Body of pancreas (tissue), 4 donors: ENCODE measurements around the gene PCDHGB3. TPM values are rescaled to one million over a fixed set of nuclear protein-coding genes. Genes with fewer than 3 reads are reported as not detected.
A peak's percentile ranks its signal among the peaks of the same experiment; 100 is the strongest.
"Not testable (repeated sequence)": the region's sequence is repeated elsewhere in the genome, so short reads cannot be mapped to it uniquely, and the experiment has no call there.

ENCODE experiments used
- ATAC-seq: fragments of 150-250 bp; one replicate; pipeline ENCODE4 v1.9.1; 2016
- DNase-seq, 4 donors: peaks; one replicate each; pipeline ENCODE4 v3.0.0-alpha.2; 2019
- H3K27ac ChIP-seq, 4 donors: fragments of 200-600 bp; sonication (generic); 1 replicate in 3 of 4; 2 replicates in 1 of 4; pipeline versions ENCODE4 v1.5.1 to v1.6.1; 2016 to 2019; ENCODE audit warnings: mild to moderate bottlenecking in 1 of 4, mixed read lengths in 1 of 4, moderate library complexity in 1 of 4
- H3K27me3 ChIP-seq, 2 donors: fragments of 200-600 bp; sonication (generic); one replicate each; pipeline ENCODE4 v1.6.0; 2016; ENCODE audit warnings: mild to moderate bottlenecking in 1 of 2
- H3K36me3 ChIP-seq, 2 donors: fragments of 200-600 bp; sonication (generic); replicated peaks in 1 of 2; 2 replicates each; pipeline ENCODE4 v1.5.1; 2016; ENCODE audit warnings: low read depth in 2 of 2; ENCODE audit not compliant: insufficient read depth in 1 of 2
- H3K4me1 ChIP-seq: fragments of 200-600 bp; sonication (generic); one replicate; pipeline ENCODE4 v1.6.0; 2016
- H3K4me3 ChIP-seq, 2 donors: fragments of 200-600 bp; sonication (generic); 1 replicate in 1 of 2; 2 replicates in 1 of 2; pipeline ENCODE4 v1.5.1; 2016 to 2019
- H3K9me3 ChIP-seq, 3 donors: fragments of 200-600 bp; sonication (generic); 1 replicate in 2 of 3; 2 replicates in 1 of 3; pipeline ENCODE4 v1.5.1; 2016
- CTCF ChIP-seq, 7 experiments: fragments of 450-650 bp in 4 of 7; fragments of 200-600 bp in 3 of 7; sonication (generic) in 3 of 7; IDR thresholded peaks; one replicate each; pipeline ENCODE4 v1.5.1; 2016 to 2019; ENCODE audit warnings: antibody characterized with exemption in 7 of 7
- POLR2A ChIP-seq, 3 donors: fragments of 450-650 bp; IDR thresholded peaks; one replicate each; pipeline ENCODE4 v1.6.1; 2016; ENCODE audit warnings: antibody characterized with exemption in 3 of 3, mild to moderate bottlenecking in 2 of 3
- WGBS, 2 donors: methylation state at CpG; one replicate each; pipeline ENCODE4 v1.1.5; 2017; 5-methylcytosine and 5-hydroxymethylcytosine counted together
- intact Hi-C: fragments of 100-400 bp; cut with DNase I; formaldehyde crosslinking; loops from one replicate; pipeline ENCODE4 v1.15.1; 2023
- total RNA-seq, 2 donors: library from RNA; depleted of rRNA; stranded (reverse); fragments of >200 nt; gene quantifications; one replicate each; pipeline ENCODE4 v1.1.0, GENCODE V29; 2016

Gene PCDHGB3
- total RNA-seq, 2 donors from 2014 or later = 4.2 to 10.2 TPM

GRCh38 chr5:141403387-141403786 lies 33.3 kb downstream of the PCDHGB3 start:
- intact Hi-C loops = no loop called here
- Histone ChIP-seq H3K9me3 (peaks cover 0 to 71% (median 10%) of the 10 kb centered on the region in 3 donors), H3K4me3 (no peak overlapping the region), H3K4me1 (no peaks in the 10 kb centered on the region), H3K27ac (no peak overlapping the region), H3K27me3 (no peaks in the 10 kb centered on the region), H3K36me3 (no peaks in the 10 kb centered on the region)
- WGBS, 2 donors = 23% methylated on average over 17 to 22 of the region's 22 CpGs
- ATAC-seq = no peak
- TF ChIP-seq CTCF (IDR thresholded peaks at IDR 0.05) = no peak
- TF ChIP-seq POLR2A (IDR thresholded peaks at IDR 0.05) = no peak
- DNase-seq = no peak

GRCh38 chr5:141407790-141408505 lies 37.9 kb downstream of the PCDHGB3 start, which contains the start of gene PCDHGB6:
Gene PCDHGB6 (plus strand): TSS chr5:141408021. CDS start chr5:141408203, 182 bp downstream.
- intact Hi-C loops, H3K27ac ChIP-seq, H3K36me3 ChIP-seq, H3K4me1 ChIP-seq, H3K27me3 ChIP-seq, H3K4me3 ChIP-seq: not testable (repeated sequence)
- peak in 5 of 7 experiments; percentile 37 to 55 (median 45) for TF ChIP-seq CTCF (IDR thresholded peaks at IDR 0.05)
- WGBS, 2 donors = 9 to 17% methylated on average over 31 to 49 of the region's 51 CpGs
- H3K9me3 ChIP-seq = peaks cover 0 to 77% (median 11%) of the 10 kb centered on the region in 3 donors
- peak; percentile 27 to 56 (median 34) for DNase-seq
- peak; percentile 73 for ATAC-seq

DNA sequence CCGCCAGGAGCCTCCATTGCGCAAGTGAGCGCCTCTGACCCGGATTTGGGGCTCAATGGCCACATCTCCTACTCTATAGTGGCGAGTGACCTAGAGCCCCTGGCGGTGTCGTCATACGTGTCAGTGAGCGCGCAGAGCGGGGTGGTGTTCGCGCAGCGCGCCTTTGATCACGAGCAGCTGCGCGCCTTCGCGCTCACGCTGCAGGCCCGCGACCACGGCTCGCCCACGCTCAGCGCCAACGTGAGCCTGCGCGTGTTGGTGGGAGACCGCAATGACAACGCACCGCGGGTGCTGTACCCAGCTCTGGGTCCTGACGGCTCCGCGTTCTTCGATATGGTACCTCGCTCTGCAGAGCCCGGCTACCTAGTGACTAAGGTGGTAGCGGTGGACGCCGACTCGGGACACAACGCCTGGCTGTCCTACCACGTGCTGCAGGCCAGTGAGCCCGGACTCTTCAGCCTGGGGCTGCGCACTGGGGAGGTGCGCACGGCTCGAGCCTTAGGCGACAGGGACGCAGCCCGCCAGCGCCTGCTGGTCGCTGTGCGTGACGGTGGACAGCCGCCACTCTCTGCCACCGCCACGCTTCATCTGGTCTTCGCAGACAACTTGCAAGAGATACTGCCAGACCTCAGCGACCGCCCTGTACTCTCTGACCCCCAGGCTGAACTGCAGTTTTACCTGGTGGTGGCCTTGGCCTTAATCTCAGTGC lies 39.7 kb downstream of the PCDHGB3 start:
- H3K4me3 ChIP-seq = no peak overlapping the region
- no peaks in the 10 kb centered on the region for H3K27me3 ChIP-seq
- no peaks in the 10 kb centered on the region for H3K4me1 ChIP-seq
- WGBS, 2 donors = 20 to 33% methylated on average over 6 to 62 of the region's 64 CpGs
- H3K36me3 ChIP-seq = no peaks in the 10 kb centered on the region
- no peak overlapping the region for H3K27ac ChIP-seq
- peaks cover 0 to 77% (median 9%) of the 10 kb centered on the region in 3 donors for H3K9me3 ChIP-seq
- no peak for DNase-seq
- intact Hi-C loops = loop anchor here (10.0 kb wide), 1 partner anchor 105 kb away; no protein-coding TSS in a partner anchor
- no peak for ATAC-seq
- TF ChIP-seq CTCF (IDR thresholded peaks at IDR 0.05) (no peak), POLR2A (IDR thresholded peaks at IDR 0.05) (no peak)

DNA sequence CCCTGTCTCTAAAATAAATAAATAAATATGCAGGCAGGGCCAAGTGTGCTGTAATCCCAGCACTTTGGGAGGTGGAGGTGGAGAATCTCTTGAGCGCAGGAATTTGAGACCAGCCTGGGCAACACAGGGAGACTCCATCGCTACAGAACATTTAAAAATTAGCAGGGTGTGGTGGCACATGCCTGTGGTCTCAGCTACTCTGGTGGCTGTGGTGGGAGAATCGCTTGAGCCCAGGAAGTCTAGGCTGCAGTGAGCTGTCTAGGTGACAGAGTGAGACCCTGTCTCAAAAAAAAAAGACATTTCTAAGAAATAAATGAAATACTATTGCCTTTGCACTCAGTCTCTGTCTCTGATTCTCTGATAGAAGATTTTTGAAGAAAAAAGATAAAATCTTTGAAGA lies 41.5 kb downstream of the PCDHGB3 start:
- Histone ChIP-seq H3K9me3 (peaks cover 0 to 68% (median 5%) of the 10 kb centered on the region in 3 donors), H3K27ac (no peak overlapping the region), H3K4me1 (no peaks in the 10 kb centered on the region), H3K27me3 (no peaks in the 10 kb centered on the region), H3K36me3 (no peaks in the 10 kb centered on the region), H3K4me3 (no peak overlapping the region)
- intact Hi-C loops = loop anchor here (10.0 kb wide), 1 partner anchor 103 kb away; no protein-coding TSS in a partner anchor
- DNase-seq (no peak), ATAC-seq (no peak)
- 61 to 66% methylated on average over 3 of the region's 3 CpGs for WGBS, 2 donors
- no peak for TF ChIP-seq POLR2A (IDR thresholded peaks at IDR 0.05)
- no peak for TF ChIP-seq CTCF (IDR thresholded peaks at IDR 0.05)
